GM12873 (cell line): Measurements from ENCODE around the gene SUMO4.

Experiments used
- TF ChIP-seq, protein P1 (sequence below): IDR thresholded peaks from 2 replicates; pipeline ENCODE4 v1.5.1; 2012; ENCODE audit warnings: low read depth, mild to moderate bottlenecking, moderate library complexity, low read length, control low read depth; ENCODE audit not compliant: insufficient read depth; ENCODE audit errors: missing control alignments

The SUMO4 gene

DNA sequence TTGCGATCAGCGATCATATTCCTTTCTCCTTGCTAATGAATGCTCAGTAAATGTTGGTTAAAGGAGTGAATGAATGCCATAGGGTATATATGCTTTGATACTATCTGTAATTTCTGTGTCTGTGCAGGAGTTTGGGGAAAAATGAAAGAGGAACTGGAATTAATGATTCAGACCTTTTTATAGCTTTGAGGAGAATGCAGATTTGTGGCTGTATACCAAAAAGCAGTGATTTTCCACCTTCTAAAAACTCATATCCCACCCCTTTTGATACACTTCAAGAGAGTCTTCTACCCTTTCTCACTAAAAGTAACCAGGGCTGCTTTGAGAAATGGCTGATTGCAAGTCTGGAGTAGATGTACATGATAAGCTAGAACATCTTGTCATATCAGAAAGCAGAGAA is 26.6 kb upstream of the SUMO4 start:
- TF ChIP-seq, protein P1, sequence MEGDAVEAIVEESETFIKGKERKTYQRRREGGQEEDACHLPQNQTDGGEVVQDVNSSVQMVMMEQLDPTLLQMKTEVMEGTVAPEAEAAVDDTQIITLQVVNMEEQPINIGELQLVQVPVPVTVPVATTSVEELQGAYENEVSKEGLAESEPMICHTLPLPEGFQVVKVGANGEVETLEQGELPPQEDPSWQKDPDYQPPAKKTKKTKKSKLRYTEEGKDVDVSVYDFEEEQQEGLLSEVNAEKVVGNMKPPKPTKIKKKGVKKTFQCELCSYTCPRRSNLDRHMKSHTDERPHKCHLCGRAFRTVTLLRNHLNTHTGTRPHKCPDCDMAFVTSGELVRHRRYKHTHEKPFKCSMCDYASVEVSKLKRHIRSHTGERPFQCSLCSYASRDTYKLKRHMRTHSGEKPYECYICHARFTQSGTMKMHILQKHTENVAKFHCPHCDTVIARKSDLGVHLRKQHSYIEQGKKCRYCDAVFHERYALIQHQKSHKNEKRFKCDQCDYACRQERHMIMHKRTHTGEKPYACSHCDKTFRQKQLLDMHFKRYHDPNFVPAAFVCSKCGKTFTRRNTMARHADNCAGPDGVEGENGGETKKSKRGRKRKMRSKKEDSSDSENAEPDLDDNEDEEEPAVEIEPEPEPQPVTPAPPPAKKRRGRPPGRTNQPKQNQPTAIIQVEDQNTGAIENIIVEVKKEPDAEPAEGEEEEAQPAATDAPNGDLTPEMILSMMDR: no peak

DNA sequence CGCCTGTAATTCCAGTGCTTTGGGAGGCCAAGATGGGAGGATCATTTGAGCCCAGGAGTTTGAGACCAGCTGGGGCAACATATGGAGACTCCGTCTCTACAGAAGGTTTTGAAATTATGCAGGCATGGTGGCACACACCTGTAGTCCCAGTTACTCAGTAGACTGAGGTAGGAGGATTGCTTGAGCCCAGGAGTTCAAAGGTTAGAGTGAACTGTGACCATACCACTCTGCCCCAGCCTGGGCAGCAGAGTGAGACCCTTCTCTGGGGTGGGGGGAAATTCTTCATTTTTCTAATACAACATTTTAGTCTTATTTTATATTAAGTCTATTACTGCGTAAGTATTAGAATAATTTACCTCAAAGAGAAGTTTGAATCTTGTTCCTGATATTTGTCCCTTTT is 20.1 kb upstream of the SUMO4 start:
- TF ChIP-seq, protein P1: no peak

DNA sequence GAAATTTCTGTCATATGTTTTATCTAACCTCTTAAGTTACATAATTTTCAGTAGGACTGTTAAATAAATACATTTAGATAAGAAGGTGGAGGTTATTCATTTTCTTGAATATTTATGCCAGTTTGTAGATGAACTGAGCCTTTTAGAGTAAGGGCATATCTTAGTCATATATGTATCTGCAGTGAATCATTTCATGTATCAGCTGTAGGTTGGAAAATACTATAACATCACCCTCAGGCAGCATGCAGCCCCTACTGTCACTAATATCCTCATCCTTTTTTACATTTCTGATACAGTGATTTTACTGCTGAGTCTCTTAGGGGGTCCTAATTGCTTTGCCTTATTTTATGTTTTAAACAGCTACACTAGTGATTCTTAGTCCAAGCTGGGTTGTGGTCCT is 19.5 kb upstream of the SUMO4 start:
- TF ChIP-seq, protein P1: no peak

DNA sequence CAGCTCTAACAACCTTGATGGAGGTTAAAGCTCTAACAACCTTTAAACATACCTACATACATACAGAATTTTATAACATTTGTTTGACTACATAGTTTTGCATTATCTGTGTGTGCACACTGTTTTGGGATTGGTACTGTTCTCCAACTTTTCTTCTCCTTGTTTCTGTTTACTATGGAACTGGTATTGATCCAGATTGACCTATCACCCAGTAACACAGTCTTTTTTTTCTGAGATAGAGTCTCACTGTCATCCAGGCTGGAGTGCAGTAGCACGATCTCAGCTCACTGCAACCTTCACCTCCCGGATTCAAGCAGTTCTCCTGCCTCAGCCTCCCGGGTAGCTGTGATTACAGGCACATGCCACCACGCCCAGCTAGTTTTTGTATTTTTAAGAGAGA is 16.7 kb upstream of the SUMO4 start:
- TF ChIP-seq, protein P1: no peak

DNA sequence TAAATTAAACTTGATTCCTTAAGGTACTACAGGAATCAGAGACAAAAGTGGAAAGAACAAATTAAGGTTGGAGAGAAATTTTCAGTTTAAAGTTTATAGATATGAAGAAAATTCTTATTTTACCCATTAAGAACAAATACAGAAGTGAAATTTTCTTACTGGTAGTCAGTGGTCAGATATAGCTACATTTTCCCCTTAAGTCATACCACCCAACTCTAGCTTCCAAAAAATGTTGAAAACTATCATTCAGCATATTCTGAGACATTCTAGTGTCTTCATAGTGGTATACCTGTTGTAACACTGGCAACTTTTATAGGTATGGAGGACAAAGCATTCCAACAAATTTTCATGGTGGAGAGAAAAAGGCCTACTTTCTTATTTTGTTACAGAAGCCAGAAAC is 15.6 kb upstream of the SUMO4 start:
- TF ChIP-seq, protein P1: no peak

DNA sequence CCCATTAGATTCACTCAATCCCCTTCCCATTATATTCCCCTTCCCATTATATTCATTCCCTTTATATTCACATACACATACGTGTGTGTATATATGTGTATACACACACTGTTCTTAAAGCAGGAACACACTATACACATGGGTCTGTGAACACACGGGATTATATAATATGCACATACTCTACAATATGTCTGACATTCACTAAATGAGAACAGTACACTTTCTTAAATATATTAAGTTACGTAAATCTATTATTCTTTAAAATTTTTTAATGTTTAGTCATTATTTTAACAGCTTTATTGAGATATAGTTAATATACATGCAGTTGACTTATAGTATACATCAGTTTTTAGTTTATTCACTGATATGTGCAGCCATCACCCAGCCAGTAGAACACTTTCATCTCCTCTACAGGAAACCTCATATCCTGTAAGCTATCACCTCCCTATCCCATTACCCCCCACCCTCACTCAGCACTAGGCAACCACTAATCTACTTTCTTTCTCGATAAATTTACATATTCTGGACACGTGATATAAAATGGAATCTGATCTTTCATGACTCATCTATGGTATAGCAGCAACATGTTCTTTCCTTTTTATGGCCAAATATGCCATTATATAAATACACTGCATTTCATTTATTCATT is 13.9 kb upstream of the SUMO4 start:
- TF ChIP-seq, protein P1: no peak

DNA sequence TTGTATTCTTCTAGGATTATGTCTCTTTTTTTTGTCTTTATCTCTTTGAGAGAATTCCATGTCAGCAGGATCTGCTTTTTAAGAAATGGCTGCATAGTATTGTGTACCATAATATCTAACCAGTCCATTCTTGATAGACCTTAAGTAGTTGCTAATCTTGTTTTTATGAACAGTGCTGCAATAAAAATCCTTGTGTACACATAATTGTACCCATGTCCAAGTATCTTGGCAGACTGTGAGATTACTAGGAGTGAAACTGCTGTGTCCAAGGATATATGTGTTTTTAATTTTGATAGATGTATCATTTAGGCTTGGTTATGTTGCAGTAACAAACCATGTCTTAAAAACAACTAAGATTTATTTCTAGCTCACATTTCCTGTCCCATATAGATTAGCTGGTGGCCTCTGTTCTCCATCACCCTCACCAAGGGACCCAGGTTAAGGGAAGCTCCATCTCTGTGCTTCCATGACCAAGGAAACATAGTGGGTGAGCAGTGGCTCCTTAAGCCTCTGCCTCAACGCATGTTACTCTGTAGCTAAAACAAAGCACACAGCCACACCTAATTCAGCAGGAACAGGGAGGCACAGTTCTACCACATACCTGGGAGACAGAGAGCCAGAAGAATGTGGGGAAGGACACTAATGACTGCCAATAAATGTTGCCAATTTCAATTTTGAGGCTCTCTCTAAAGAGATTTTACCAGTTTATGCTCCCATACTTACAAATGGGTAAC is 12.1 kb upstream of the SUMO4 start:
- TF ChIP-seq, protein P1: no peak
